H1 (cell line): ENCODE data around the gene SUPT7L.

Experiments
- GABPA ChIP-seq: IDR thresholded peaks from 2 replicates; pipeline ENCODE4 v1.6.1; 2011; ENCODE audit warnings: mild to moderate bottlenecking, low read length, moderate library complexity, borderline replicate concordance; ENCODE audit not compliant: insufficient read depth
- JUN ChIP-seq: IDR thresholded peaks from 2 replicates; pipeline ENCODE4 v1.6.1; 2011; ENCODE audit warnings: low read depth, mild to moderate bottlenecking, improper control_type of control experiment, low read length
- JUND ChIP-seq: IDR thresholded peaks from 2 replicates; pipeline ENCODE4 v1.6.1; 2011; ENCODE audit warnings: mild to moderate bottlenecking, improper control_type of control experiment, low read length
- POLR2AphosphoS5 ChIP-seq: IDR thresholded peaks from 2 replicates; pipeline ENCODE4 v1.6.1; 2011; ENCODE audit warnings: low read depth, low read length
- RFX5 ChIP-seq: IDR thresholded peaks from 2 replicates; pipeline ENCODE4 v1.6.1; 2011; ENCODE audit warnings: low read depth, low read length, improper control_type of control experiment, borderline replicate concordance
- TF ChIP-seq, protein P1 (sequence below), 3 experiments: IDR thresholded peaks; 1 replicate in 2 of 3; 2 replicates in 1 of 3; pipeline versions ENCODE4 v1.5.1 to v1.6.1; 2011; ENCODE audit warnings: low read length in 3 of 3, mild to moderate bottlenecking in 3 of 3, inconsistent platforms in 2 of 3, low read depth in 1 of 3, moderate library complexity in 1 of 3; ENCODE audit not compliant: insufficient read depth in 1 of 3; ENCODE audit errors: control extremely low read depth in 1 of 3

DNA sequence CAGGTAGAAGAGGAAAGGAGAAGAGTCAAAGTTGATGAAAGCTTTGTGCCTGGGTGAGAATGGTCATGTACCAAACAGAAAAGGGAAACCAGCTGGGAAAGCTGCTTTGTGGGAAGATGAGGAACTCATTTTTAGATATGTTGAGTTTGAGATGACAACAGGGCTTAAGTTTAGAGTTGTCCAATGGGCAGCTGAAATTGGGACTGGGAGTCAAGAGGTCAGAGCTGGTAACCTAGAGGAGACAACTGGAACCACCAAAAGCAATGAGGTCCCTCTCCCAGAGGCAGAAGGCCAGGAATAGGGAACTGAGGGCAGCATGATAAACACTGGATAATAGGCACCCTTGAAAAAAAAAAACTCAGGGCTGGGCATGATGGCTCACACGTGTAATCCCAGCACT, 49.1 kb upstream of the SUPT7L start:
- TF ChIP-seq, protein P1, sequence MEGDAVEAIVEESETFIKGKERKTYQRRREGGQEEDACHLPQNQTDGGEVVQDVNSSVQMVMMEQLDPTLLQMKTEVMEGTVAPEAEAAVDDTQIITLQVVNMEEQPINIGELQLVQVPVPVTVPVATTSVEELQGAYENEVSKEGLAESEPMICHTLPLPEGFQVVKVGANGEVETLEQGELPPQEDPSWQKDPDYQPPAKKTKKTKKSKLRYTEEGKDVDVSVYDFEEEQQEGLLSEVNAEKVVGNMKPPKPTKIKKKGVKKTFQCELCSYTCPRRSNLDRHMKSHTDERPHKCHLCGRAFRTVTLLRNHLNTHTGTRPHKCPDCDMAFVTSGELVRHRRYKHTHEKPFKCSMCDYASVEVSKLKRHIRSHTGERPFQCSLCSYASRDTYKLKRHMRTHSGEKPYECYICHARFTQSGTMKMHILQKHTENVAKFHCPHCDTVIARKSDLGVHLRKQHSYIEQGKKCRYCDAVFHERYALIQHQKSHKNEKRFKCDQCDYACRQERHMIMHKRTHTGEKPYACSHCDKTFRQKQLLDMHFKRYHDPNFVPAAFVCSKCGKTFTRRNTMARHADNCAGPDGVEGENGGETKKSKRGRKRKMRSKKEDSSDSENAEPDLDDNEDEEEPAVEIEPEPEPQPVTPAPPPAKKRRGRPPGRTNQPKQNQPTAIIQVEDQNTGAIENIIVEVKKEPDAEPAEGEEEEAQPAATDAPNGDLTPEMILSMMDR (IDR thresholded peaks at IDR 0.05; ENCODE audit: control extremely low read depth in 1 of 3, insufficient read depth in 1 of 3, low read depth in 1 of 3, low read length in 3 of 3): no peak
- TF ChIP-seq GABPA (no peak), RFX5 (no peak), JUND (no peak), JUN (no peak), POLR2AphosphoS5 (no peak)
